Non-pigmented ciliary epithelial cell (primary cell): ENCODE data around the gene SCRT2.
"Not testable (repeated sequence)": the region's sequence is repeated elsewhere in the genome, so short reads cannot be mapped to it uniquely, and the experiment has no call there.

ENCODE experiments used
- DNase-seq: peaks from one replicate; pipeline ENCODE4 v3.0.0-alpha.2; 2010; ENCODE audit warnings: low read depth

The SCRT2 gene

DNA sequence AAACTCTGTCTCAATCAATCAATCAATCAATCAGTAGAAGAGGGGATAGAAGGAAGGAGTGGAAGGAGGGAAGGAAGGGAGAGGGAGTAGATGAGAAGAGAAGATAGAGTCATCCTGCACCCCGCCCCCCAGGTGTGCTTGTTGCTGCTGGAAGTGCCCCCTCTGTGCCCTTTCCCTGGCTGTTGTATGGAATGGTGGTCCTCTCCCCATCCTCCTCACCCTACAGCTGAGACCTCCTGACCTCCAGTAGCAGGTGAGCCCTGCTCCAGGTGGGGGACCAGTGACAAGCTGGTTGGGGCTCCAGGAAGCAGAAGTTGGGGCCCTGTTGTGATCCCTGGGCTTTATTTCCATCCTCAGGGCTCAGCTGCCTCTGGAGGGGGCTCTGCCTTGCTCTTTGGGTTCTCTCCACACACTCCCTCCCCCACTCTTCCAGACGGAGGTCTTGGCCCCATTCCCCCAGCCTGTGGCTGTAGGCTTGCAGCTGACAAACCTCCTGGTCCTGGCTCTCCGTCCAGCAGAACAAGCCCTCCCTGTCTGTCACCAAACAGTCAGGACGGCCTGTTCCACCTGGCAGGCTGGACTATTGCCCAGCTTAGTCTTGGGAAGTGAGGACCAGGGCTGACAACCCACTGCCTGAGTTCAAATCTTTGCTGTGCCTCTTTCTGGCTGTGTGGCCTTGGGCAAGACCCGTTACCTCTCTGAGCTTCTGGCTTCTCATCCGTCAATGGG lies 26.0 kb upstream of the SCRT2 start:
- DNase-seq, result no peak

DNA sequence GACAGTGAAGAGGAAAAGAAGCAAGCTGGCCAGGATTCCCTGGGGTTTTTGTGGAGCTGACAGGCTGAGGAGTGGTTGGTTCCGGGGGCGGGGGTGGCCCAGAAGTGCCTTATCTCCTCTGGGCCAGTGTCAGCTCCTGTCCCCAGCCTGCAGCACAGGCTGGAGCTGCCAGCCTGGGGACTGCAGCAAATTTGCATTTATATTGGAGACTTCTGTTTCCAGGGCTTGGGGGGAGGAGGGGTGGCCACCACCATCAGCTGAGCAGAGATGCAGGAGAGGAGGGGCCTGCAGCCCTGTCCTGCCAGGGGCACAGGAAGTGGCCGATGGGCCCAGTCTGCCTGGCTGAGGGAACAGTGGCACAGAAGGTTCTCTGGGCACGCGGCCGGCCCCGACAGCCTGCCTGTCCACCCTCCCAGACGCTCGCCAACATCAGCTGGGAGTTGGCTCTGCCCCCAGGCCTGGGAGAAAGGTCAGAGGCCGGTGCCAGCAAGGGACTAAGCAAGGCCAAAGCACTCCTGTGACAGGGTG lies 24.3 kb upstream of the SCRT2 start:
- DNase-seq, result no peak

DNA sequence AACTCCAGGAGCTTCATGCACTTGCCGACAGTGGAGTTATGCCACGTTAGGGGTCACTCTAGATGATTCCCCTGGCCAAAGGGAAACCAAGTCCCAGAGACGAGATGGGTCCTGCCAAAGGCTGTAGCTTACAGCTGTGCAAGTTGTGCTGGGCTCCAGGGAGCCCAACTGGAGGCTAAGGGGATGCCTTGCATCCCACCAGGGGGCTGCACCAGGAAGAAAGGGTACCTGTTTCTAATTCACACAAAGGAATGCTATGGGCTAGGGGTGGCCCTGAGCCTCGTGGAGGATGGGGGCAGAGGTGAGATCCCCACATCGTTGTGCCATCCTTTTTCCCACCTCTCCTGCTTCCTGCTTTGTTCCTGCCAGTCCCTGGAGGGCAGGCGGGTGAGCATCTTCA lies 23.7 kb upstream of the SCRT2 start:
- no peak for DNase-seq

DNA sequence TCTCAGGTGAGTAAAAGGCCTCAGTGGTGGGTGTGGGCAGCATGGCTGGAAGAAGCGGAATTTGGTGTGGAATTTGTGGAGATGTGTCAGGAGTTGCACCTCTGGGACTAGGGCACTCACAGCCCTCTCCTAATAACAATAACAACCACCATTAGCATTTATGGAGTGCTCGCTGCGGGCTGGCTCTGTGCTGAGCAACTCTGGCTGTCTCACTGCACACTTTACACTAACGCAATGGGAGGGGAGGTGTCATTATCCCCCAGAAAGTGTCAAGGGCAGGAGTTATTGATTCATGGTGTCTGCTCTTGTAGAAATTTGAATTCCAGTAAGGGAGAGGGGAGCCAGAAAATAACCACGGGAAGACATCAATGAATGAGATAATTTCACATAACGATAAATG lies 22.7 kb upstream of the SCRT2 start:
- DNase-seq, result no peak

DNA sequence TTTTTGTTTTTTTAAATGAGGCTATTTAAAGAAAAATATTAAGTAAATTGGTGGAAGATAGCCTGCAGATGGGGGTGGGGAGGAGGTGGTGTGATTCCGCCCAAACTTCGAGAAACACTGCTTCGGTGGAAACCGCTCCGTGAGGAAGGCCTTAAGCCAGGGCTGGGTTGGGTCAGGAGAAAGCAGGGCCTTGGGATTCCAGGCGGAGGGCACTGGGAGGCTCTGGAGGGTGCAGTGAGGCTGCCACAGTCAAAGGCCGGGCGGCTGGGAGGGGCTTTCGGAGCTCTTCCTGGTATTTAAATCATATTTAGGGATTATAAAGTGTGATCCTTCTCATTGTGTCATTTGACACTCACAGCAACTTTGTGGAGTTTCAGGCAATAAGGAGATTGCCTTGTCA lies 22.2 kb upstream of the SCRT2 start:
- DNase-seq, result no peak

DNA sequence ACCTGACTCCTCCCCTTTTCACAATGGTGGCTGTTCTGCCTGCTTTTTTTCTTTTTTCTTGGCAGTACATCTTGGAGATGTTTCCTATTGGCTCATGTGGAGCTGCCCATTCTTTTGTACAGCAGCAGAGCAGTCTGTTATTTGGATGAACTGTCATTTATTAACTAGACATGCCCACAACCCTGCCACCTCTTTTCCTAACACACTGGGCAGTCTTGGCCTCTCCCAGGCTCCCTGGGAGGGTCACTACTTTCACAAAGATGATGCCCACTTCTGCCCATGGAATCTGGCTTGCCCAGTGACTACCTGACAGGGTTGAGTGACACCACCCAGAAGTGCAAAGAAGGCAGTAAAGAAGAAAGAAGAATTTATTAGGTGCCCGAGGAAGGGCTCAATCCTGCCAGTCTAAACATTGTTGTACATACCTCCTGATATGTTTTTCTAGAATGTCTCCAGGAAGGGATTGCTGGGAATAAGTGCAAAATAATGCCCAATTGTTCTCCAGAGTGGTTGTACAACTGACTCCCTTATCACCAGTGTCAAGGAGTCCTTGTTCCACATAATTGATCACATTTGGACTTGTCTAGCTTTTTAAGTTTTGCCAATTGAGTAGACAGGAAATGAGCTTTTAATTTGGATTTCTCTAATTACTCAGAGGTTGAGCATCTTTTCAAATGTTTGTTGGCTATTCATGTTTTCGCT lies 19.7 kb upstream of the SCRT2 start:
- no peak for DNase-seq

DNA sequence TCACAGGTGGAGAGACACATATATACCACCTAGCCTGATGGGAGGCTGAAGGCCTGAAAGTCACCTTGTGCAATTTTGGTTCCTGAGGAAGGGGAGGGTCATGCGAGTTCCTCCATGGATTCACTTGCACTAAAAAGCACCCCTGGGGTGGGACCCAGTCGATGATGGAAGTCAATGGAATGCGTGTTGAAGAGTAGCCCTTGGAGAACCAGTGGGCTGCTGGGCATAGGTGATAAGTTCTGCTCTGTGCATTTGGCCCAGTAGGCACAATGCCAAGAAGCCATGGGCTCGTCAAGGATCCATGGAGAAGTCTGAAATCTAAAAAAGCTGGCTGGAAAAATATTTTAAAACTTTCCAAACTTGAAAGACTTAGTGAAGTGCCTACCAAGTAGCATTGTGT lies 18.9 kb upstream of the SCRT2 start:
- no peak for DNase-seq

DNA sequence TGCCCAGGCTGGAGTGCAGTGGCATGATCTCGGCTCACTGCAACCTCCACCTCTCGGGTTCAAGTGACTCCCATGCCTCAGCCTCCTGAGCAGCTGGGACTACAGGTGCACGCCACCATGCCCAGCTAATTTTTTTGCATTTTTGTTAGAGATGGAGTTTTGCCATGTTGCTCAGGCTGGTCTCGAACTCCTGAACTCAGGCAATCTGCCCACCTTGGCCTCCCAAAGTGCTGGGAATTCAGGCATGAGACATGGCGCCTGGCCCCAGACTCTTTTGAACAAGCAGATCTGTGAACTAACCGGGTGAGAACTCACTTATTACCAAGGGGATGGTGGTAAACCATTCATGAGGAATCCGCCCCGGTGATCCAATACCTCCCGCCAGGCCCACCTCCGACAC lies 18.2 kb upstream of the SCRT2 start:
- not testable (repeated sequence) for DNase-seq

DNA sequence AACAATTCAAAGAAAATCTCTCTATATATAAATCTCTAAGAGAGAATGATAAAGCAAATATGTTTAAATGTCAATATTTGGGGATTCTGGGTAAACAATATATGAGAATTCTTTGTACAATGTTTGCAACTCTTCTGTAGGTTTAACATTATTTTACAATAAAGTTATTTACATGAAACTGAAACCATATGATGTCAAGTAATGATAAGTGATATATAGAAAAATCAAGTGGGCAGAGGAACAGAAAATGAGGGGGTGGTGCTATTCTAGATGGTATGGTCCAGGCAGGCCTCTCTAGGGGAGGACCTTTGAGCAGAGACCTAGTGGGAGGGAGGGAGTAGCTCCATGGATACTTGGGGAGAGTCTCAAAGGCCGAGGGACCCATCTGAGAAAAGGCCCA lies 16.4 kb upstream of the SCRT2 start:
- DNase-seq, result no peak

DNA sequence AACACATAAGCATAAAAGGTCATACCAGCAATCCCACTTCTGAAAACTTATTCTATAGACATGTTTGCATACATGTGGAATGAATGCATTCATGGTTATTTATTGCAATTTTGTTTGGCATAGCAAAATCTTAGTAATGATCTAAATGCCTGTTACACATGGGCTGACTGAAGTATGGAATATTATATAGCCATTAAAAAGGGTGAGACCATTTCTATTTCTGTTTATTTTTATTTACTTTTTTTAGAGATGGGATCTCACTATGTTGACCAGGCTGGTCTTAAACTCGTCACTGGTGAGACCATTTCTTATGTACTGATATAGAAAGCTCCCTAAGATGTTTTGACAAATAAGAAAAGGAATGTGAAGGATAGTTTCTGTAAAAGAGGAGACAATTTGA lies 14.3 kb upstream of the SCRT2 start:
- DNase-seq, result no peak

DNA sequence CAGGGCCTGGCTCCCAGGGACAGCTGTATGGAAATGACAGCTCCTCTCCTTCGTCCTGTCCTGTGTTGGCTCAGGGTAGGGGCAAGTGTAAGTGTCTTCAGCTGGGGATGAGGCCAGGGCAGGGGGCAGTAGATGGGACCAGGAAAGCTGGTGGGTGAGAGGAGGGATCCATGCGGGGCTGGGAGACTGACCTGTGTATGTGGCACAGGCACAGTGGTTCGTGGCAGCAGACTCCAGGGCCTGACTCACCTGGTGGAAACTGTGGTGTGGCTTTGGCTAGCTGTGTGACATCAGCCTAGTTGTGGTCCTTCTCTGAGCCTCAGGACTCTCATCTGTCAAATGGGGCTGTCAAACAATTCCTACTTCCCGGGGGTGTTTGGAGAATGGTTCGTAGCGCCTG lies 13.7 kb upstream of the SCRT2 start:
- DNase-seq, result no peak

DNA sequence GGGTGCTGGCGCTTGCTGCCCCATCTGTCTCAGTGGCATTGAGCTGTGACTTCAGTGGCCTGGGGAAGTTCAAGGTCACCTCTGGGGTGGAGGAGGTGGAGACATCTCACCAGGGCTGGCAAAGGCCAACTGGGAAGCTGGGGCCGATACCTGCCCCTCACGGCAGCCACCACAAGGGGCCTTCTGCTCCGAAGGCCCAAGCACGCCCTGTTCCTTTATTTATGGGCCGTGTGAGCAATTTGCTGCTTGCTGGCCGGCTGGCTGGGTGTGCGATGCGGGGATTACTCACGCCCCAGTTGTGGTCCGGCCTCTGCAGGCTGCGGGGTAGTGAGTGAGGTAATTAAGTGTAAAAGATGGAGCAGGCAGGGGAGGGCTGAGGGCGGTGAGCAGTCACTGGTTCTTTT lies 13.2 kb upstream of the SCRT2 start:
- DNase-seq, result no peak

DNA sequence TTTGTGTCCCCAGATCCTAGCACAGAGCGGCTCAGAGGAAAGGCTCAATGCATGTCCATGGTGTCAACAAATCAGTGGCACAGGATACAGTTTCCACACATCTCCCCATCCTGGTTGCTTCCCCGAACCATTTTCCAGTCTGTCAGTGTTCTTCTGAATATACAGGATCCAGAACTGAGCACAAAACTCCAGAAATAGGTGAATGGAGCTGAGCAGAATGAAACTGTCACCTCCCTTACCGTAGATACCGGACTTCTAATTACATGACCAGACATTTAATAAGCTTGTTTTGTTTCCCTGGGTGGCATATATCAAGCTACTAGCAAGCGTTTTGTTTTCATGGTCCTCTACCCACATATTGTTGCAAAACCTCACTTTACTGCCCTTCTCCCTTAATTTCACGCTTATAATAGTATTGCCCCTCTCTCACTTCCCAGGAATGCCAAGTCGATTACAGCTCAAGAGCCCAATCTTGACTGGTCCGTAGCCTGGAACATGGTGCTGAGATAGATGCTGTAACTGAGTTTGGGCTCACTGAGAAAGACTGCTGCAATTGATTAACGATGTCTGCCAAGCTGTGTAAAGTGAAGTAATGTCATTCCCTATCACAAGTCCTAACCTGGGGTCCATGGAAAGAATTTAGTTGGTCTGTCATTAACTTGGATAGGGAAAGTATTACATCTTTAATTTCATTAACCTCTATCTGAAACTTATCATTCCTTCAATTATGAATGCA lies 12.0 kb upstream of the SCRT2 start:
- no peak for DNase-seq

DNA sequence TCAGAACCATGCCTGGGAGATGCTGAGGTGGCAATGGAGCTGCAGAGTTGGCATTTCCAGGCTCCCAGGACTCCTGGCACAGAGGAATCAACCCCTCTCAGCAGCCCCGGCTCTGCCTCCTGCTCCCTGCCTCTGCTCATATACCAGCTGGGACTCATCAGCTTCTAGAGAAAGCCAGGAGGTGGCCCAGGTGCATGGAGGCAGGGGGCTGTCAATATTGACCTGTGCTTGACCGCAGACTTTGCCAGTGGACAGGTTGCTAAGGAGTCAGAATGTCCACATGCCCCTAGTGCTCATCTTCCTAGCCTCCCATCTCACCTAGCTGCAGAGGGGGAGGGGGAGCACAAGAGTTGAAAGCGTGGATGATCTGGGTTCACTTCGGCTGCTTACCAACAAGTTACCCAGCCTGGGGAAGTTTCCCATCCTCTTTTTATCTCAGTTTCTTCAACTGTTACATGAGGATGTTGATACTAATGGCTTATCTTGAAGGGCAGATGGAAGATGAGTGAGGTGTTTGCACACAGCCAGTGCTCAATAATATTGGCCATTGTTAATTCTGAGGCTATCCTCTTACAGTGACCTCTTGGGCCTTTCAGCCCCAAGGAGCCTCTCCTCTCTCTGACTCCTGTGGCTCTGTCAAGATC lies 9.2 kb upstream of the SCRT2 start:
- DNase-seq, result no peak

DNA sequence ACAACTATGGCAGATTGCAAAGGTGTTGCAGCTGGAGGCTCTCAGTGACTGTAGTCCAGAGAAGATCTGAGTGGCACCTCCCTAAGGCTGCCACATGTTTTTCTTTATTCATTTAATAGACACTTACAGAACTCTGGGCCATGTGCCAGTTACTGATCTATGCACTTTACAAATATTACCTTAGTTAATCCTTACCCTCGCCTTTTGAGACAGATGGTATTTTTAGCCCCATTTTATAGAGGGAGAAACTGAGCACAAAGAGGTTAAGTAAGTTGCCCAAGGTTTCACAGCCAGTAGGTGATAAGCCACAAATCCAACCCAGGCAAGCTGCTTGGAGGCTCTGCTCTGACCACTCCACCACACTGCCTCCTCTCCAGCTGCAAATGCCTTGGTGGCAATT lies 6.5 kb upstream of the SCRT2 start:
- no peak for DNase-seq

DNA sequence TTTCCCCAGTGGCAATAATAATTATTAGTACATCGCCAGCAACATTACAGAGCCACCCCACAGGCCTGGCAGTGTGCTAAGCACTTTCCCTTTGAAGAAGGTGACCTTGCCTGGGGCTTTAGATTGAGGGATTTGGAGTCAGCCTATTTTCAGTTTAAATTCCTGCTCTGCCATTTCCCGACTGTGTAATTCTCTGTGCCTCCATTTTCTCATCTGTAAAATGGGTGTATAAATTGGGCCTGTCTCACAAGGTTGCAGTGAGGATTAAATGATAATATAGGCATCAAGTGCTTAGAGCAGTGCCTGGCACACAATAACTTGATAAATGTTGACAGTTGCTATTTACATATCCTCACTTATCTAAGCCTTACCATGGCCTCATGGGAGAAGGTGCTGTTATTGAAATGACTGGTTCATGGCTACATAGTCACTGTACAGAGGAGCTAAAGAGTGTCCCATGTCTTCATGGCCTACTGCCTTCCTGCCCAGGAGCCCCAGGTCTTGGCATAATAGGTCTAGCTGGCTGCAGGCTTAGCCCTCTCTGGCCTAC lies 5.1 kb upstream of the SCRT2 start:
- no peak for DNase-seq

DNA sequence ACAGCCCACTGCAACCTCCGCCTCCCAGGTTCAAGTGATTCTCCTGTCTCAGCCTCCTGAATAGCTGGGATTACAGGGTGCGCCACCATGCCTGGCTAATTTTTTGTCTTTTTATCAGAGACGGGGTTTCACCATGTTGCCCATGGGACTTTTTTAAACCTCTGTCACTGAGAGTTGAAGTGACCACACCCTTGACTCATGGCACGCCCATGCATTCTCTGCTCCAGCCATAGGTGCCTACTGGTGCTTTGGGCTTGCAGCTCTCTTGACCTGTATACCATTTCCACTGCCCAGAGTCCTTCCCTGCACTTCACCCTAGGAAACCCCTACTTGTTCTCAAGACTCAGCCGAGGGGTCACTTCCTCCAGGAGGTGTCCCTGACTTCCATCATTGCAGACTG lies 2.4 kb upstream of the SCRT2 start:
- no peak for DNase-seq

DNA sequence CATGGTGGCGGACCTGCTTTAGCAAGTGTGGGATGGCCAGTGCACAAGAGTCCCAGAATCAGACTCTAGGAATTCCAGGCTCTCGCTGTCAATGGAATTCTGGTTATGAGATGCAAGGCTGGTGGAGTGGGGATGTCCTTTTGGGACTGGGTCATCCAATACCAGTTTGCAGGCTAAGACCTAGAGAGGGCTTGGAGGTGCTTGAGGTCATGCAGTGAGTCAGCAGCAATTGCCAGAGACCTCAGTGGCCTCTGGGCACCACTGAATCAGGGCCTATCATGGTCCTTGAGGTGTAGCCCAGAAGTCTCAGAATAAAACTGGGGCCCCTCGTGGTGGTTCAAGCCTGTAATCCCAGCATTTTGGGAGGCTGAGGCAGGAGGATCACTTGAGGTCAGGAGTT lies 1.4 kb upstream of the SCRT2 start:
- DNase-seq, result no peak

DNA sequence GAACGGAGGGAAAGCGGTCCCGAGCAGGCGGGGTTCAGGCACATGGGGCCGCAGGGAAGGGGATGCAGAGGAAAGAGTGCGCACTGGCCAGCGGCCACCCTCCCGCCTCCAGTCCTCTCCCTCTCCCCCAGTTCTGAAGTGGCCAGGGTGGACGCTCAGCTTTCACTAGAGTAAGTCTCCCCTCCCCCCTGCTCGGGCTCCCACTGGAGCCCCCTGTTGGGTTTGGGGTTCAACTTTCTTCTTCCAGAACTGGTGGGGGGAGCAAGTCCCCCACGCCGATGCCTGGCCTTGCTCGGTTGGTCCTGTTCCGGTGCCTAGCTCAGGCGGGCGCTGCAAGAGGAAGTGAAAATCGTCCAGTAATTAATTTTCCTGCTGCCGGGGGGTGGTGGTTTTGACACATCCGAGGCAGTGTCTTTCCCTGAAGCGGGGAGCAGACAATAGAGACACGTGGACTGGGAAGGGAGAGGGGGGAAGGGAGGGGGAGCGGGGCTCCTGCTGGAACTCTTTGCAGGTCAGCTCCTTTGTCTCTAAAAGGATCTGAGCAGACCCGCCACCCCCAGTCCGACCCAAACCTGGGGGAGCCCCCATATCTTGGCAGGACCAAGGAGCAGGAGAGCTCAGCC lies 824 bp upstream of the SCRT2 start:
- DNase-seq, result no peak

DNA sequence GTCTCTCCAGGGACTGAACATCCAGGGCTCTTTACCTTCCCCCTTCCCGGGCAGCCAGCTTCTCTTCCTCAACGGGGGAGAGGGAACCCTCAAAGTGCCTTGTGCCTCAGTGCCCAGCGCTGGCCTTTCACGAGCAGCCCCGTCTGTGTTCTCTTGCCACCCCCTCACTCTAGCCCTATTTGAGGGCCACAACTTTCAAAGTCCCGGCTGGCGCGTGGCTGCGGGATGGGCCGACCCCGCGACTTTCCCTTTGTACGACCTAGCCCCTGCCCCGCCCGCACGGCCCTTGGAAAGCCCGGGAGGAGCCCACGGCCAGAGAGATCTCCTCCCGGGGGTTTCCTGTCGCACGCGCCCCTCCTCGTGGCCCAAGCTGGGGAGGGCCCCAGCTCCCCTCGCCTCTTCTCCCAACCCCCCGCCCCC lies 559 bp downstream of the SCRT2 start:
- DNase-seq, result no peak

DNA sequence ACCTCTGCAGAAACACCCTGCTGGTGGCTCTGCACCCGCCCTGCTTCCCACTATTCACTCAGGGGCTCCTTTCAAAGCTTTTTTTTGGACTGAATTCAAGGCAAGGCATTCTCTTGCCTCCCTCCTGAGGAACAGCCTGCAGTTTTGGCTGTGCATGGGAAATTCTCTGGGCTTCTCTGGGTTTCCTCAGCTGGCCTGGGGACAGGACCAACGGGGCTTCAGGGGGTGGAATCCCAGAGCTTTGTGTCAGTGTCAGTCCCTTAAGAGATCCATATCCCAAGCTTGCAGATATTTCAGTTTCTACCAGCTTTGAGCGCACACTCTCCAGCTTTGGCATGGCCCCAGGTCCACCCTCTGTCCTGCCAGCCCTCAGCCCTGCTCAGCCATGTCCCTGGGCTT lies 2.0 kb downstream of the SCRT2 start:
- DNase-seq, result no peak
